Fibroblast of the aortic adventitia (primary cell): ENCODE results near the gene MPEG1. TPM values are rescaled to one million over a fixed set of nuclear protein-coding genes. Genes with fewer than 3 reads are reported as not detected.

ENCODE experiments used
- DNase-seq: peaks from one replicate; pipeline ENCODE4 v3.0.0-alpha.2; 2010; ENCODE audit warnings: low read depth
- H3K4me3 ChIP-seq: 2 replicates; pipeline ENCODE4 v1.5.1; 2011; ENCODE audit warnings: low read depth, mild to moderate bottlenecking, control low read depth, low read length, moderate library complexity
- CTCF ChIP-seq: IDR thresholded peaks from 2 replicates; pipeline ENCODE4 v1.5.1; 2011; ENCODE audit warnings: mild to moderate bottlenecking, low read length, control low read depth, inconsistent platforms; ENCODE audit not compliant: insufficient read depth
- small RNA-seq: library from RNA; depleted of rRNA; stranded (forward); fragments of <200 nt; gene quantifications from one replicate; pipeline ENCODE3, GENCODE V24; 2012
- total RNA-seq: library from RNA; depleted of rRNA; stranded (reverse); fragments of >200 nt; gene quantifications from 2 replicates; pipeline ENCODE4 v1.2.3, GENCODE V29; 2012; ENCODE audit warnings: low replicate concordance

MPEG1 gene
- total RNA-seq, 1 donor, result not detected

GRCh38 chr11:59173964-59174663 is 38.6 kb downstream of the MPEG1 start:
- DNase-seq, result no peak
- TF ChIP-seq CTCF, result no peak
- no peak overlapping the region for H3K4me3 ChIP-seq

- TF ChIP-seq CTCF, result no peak
- H3K4me3 ChIP-seq, result peak overlapping the region; percentile 38
- no peak for DNase-seq
Measured at GRCh38 chr11:59173080-59173963, 39.4 kb downstream of the MPEG1 start.

- DNase-seq, result no peak
- no peak for TF ChIP-seq CTCF
- peak overlapping the region; percentile 75 for H3K4me3 ChIP-seq
Measured at GRCh38 chr11:59172345-59173079, 40.2 kb downstream of the MPEG1 start.

- DNase-seq, result peak; percentile 84
- peak; percentile 99 for TF ChIP-seq CTCF
- H3K4me3 ChIP-seq, result peak within 1 kb of the TSS; percentile 75
Measured at GRCh38 chr11:59171508-59172322, 41.0 kb downstream of the MPEG1 start, which contains the start of gene DTX4. TSS of gene DTX4 (plus strand) at chr11:59172132. CDS start at chr11:59172596, 464 bp downstream.

GRCh38 chr11:59164028-59164427 is 48.7 kb downstream of the MPEG1 start:
- DNase-seq, result no peak
- TF ChIP-seq CTCF, result no peak
- no peak overlapping the region for H3K4me3 ChIP-seq

Small RNAs within 50 kb of the gene (small RNA-seq; reads per million reads assigned to genes)
- gene RN7SL42P, result not detected

Other genes starting within 250 kb of the MPEG1 start
- gene GLYATL1B, start 126.6 kb downstream of the MPEG1 start, total RNA-seq, result not detected in 2 replicates
- 0.41 and 42.9 TPM in 2 replicates for gene FAM111B, start 105.7 kb downstream of the MPEG1 start, total RNA-seq
- gene FAM111A, start 70.1 kb downstream of the MPEG1 start, total RNA-seq, result 42.9 and 103 TPM in 2 replicates
- gene DTX4, start 40.8 kb downstream of the MPEG1 start, total RNA-seq, result 0.18 and 0.57 TPM in 2 replicates
- gene OR5AN1, start 146.0 kb upstream of the MPEG1 start, total RNA-seq, result not detected in 2 replicates
- under 0.01 TPM in 1 of 2 replicates, not detected in the other for gene OR5A2, start 213.5 kb upstream of the MPEG1 start, total RNA-seq
- gene OR5A1, start 223.5 kb upstream of the MPEG1 start, total RNA-seq, result not detected in 2 replicates
- not detected in 2 replicates for gene OR4D6, start 244.0 kb upstream of the MPEG1 start, total RNA-seq